HepG2 (cell line): ENCODE data around the gene KRTAP12-4. TPM values are rescaled to one million over a fixed set of nuclear protein-coding genes. Genes with fewer than 3 reads are reported as not detected.

Experiments
- ATAC-seq: fragments of 200-7000 bp; cut with Tn5 transposase; 3 replicates; pipeline ENCODE4 v1.9.1; 2020; ENCODE audit warnings: mild to moderate bottlenecking, moderate library complexity
- BruUV-seq: library from RNA; stranded (reverse); fragments of 400-500 nt; replicated peaks from 2 replicates; lab custom pipeline; 2021; lab: Mats Ljungman, UMichigan
- CTCF ChIA-PET: fragments of 300-600 bp; formaldehyde crosslinking; extraction: SDS; loops from one replicate; lab custom pipeline; 2021; ENCODE audit warnings: low total read pairs, inconsistent platforms, low intra/inter-chr PET ratio; lab: Yijun Ruan, JAX
- POLR2A ChIA-PET: fragments of 350-600 bp; sonication (Branson Sonifier 250); formaldehyde crosslinking; loops from one replicate; lab custom pipeline; 2020; ENCODE audit warnings: antibody characterized with exemption, inconsistent platforms; lab: Yijun Ruan, JAX
- DNase-seq: peaks from one replicate; pipeline ENCODE4 v3.0.0-alpha.2; 2015; ENCODE audit warnings: low spot score
- FAIRE-seq: peaks from 3 replicates; lab custom pipeline; 2011; peaks lifted over from hg19 to GRCh38; lab: Jason Lieb, UNC
- H2AFZ ChIP-seq: one replicate; pipeline ENCODE4 v1.6.1; 2011; ENCODE audit warnings: low read length, inconsistent platforms
- H3K27ac ChIP-seq: fragments of 300-600 bp; 3 replicates; pipeline ENCODE4 v1.8.0; 2011; ENCODE audit warnings: mixed run types, mild to moderate bottlenecking, mixed read lengths, low read length, inconsistent platforms; ENCODE audit not compliant: insufficient read depth; ENCODE audit errors: extremely low read length
- H3K27me3 ChIP-seq, 2 experiments: fragments of 200-600 bp in 1 of 2; 2 replicates in 1 of 2; 3 replicates in 1 of 2; pipeline versions ENCODE4 v1.6.0 to v1.8.0; 2011; ENCODE audit warnings: low read length in 2 of 2, mild to moderate bottlenecking in 2 of 2, moderate library complexity in 2 of 2, inconsistent platforms in 1 of 2; ENCODE audit not compliant: insufficient read depth in 2 of 2, control insufficient read depth in 1 of 2
- H3K36me3 ChIP-seq, 2 experiments: fragments of 200-600 bp in 1 of 2; replicated peaks in 1 of 2; 2 replicates in 1 of 2; 3 replicates in 1 of 2; pipeline versions ENCODE4 v1.5.1 to v1.8.0; 2011; ENCODE audit warnings: low read length in 2 of 2, inconsistent platforms in 1 of 2; ENCODE audit not compliant: insufficient read depth in 2 of 2, control insufficient read depth in 1 of 2
- H3K4me1 ChIP-seq: 2 replicates; pipeline ENCODE4 v1.5.1; 2012; ENCODE audit warnings: low read length, inconsistent platforms; ENCODE audit not compliant: insufficient read depth
- H3K4me2 ChIP-seq: 2 replicates; pipeline ENCODE4 v1.6.0; 2011; ENCODE audit warnings: low read depth, low read length, inconsistent platforms
- H3K4me3 ChIP-seq, 3 experiments: fragments of 200-600 bp in 1 of 3; sonication (generic), shearing (Covaris generic) in 1 of 3; replicated peaks in 1 of 3; 2 replicates each; pipeline ENCODE4 v1.5.1; 2011 to 2016; ENCODE audit warnings: low read length in 3 of 3, inconsistent platforms in 2 of 3, low read depth in 2 of 3, mild to moderate bottlenecking in 2 of 3, control low read depth in 1 of 3, mixed read lengths in 1 of 3; ENCODE audit not compliant: insufficient read depth in 1 of 3
- H3K79me2 ChIP-seq: one replicate; pipeline ENCODE4 v1.6.1; 2011; ENCODE audit warnings: low read length, inconsistent platforms; ENCODE audit not compliant: insufficient read depth
- H3K9ac ChIP-seq: 2 replicates; pipeline ENCODE4 v1.6.0; 2011; ENCODE audit warnings: mild to moderate bottlenecking, low read depth, low read length, inconsistent platforms; ENCODE audit not compliant: insufficient read depth
- H3K9me3 ChIP-seq: 2 replicates; pipeline ENCODE4 v1.5.1; 2012; ENCODE audit warnings: mild to moderate bottlenecking, low read length
- H4K20me1 ChIP-seq: 2 replicates; pipeline ENCODE4 v1.6.0; 2011; ENCODE audit warnings: inconsistent platforms, mild to moderate bottlenecking, low read length, moderate library complexity; ENCODE audit not compliant: insufficient read depth
- CC2D1A ChIP-seq: sonication (generic); formaldehyde crosslinking; IDR thresholded peaks from 2 replicates; pipeline ENCODE4 v1.8.1; 2023; ENCODE audit warnings: mild to moderate bottlenecking, missing genetic modification reagents
- CENPT ChIP-seq: sonication (generic); formaldehyde crosslinking; IDR thresholded peaks from 2 replicates; pipeline ENCODE4 v1.8.0; 2022; ENCODE audit warnings: low read depth, mild to moderate bottlenecking, moderate library complexity, missing genetic modification reagents
- HNRNPH1 ChIP-seq: fragments of 200-400 bp; formaldehyde crosslinking; optimal IDR thresholded peaks from 2 replicates; pipeline ENCODE3; 2017; ENCODE audit warnings: mild to moderate bottlenecking, low read depth, low read length
- IKZF5 ChIP-seq: IDR thresholded peaks from 2 replicates; pipeline ENCODE4 v1.6.1; 2018; ENCODE audit warnings: missing genetic modification reagents, mild to moderate bottlenecking, missing compliant biosample characterization
- JUNB ChIP-seq: sonication (generic); formaldehyde crosslinking; IDR thresholded peaks from 2 replicates; pipeline ENCODE4 v1.8.0; 2022; ENCODE audit warnings: missing genetic modification reagents, mild to moderate bottlenecking, borderline replicate concordance
- SETDB1 ChIP-seq: sonication (generic); formaldehyde crosslinking; IDR thresholded peaks from 2 replicates; pipeline ENCODE4 v1.5.1; 2020; ENCODE audit warnings: missing genetic modification reagents, mild to moderate bottlenecking, borderline replicate concordance
- SSRP1 ChIP-seq: IDR thresholded peaks from 2 replicates; pipeline ENCODE4 v1.6.1; 2016; ENCODE audit warnings: control low read depth
- STAT5B ChIP-seq: sonication (generic); formaldehyde crosslinking; IDR thresholded peaks from 2 replicates; pipeline ENCODE4 v1.4.0; 2020; ENCODE audit warnings: missing genetic modification reagents
- TAF15 ChIP-seq: fragments of 200-400 bp; formaldehyde crosslinking; IDR thresholded peaks from one replicate; pipeline ENCODE4 v1.6.1; 2018; ENCODE audit warnings: mild to moderate bottlenecking, low read depth, low read length; ENCODE audit not compliant: poor library complexity, severe bottlenecking
- THAP9 ChIP-seq: sonication (generic); formaldehyde crosslinking; IDR thresholded peaks from 2 replicates; pipeline ENCODE4; 2020; ENCODE audit warnings: missing genetic modification reagents, mild to moderate bottlenecking, borderline replicate concordance
- TOE1 ChIP-seq: sonication (generic); formaldehyde crosslinking; IDR thresholded peaks from 2 replicates; pipeline ENCODE4 v1.4.0; 2020; ENCODE audit warnings: mild to moderate bottlenecking, missing genetic modification reagents
- ZBTB10 ChIP-seq: sonication (generic); formaldehyde crosslinking; IDR thresholded peaks from 2 replicates; pipeline ENCODE4 v1.4.0; 2020; ENCODE audit warnings: missing genetic modification reagents, borderline replicate concordance
- ZMAT5 ChIP-seq: sonication (generic); formaldehyde crosslinking; IDR thresholded peaks from 2 replicates; pipeline ENCODE4 v1.5.0; 2020; ENCODE audit warnings: mild to moderate bottlenecking, low read depth, missing genetic modification reagents, borderline replicate concordance
- ZNF124 ChIP-seq: sonication (generic); formaldehyde crosslinking; IDR thresholded peaks from 2 replicates; pipeline ENCODE4 v1.4.0; 2020; ENCODE audit warnings: missing genetic modification reagents
- ZNF597 ChIP-seq: sonication (generic); formaldehyde crosslinking; IDR thresholded peaks from 2 replicates; pipeline ENCODE4 v1.5.0; 2020; ENCODE audit warnings: missing genetic modification reagents
- WGBS: methylation state at CpG from one replicate; pipeline ENCODE4 v1.1.6; 2017; ENCODE audit warnings: low lambda C conversion rate; 5-methylcytosine and 5-hydroxymethylcytosine counted together
- in situ Hi-C: cut with HindIII; loops from 2 replicates; pipeline ENCODE4 v1.10.0; 2017; ENCODE audit warnings: low pct_unique_long_range_greater_than_20kb; ENCODE audit not compliant: extremely low pct_ligation_motif_present
- intact Hi-C: fragments of 100-400 bp; cut with micrococcal nuclease; formaldehyde crosslinking; loops from one replicate; pipeline ENCODE4 v1.10.0; 2022; ENCODE audit not compliant: unreplicated experiment
- polyA plus RNA-seq, 8 experiments: library from polyadenylated mRNA; depleted of rRNA in 3 of 8; stranded (reverse) in 7 of 8; unstranded in 1 of 8; fragments of >200 nt; fragmentation: Illumina TruSeq in 4 of 8; extraction: Trizol in 4 of 8; gene quantifications; 2 replicates each; pipeline versions ENCODE4 v1.2.1 to v1.2.3, GENCODE V29; 2011 to 2016; ENCODE audit warnings: low read depth in 4 of 8, missing spikeins in 1 of 8, mixed read lengths in 1 of 8; ENCODE audit not compliant: insufficient read depth in 1 of 8
- total RNA-seq, 5 experiments: library from RNA; depleted of rRNA; stranded (reverse); fragments of >200 nt; fragmentation: Illumina TruSeq; extraction: Trizol; gene quantifications; 2 replicates each; pipeline ENCODE4 v1.2.3, GENCODE V29; 2016; ENCODE audit warnings: low read depth in 1 of 5

Gene KRTAP12-4
- total and polyA plus RNA-seq, 2 of the 13 experiments (the other 11 are each of a cell fraction or from before 2014, with no cell fraction given) = not detected

GRCh38 chr21:44681861-44682579 is 27.6 kb upstream of the KRTAP12-4 start, which contains the start of gene KRTAP12-1:
Gene KRTAP12-1 (minus strand): TSS chr21:44682163. CDS start chr21:44682123, 40 bp downstream.
- CTCF ChIA-PET = no interaction called here
- TF ChIP-seq JUNB (no peak), ZNF124 (CRISPR knock-in tag) (no peak), TOE1 (CRISPR knock-in tag) (no peak), SSRP1 (CRISPR knock-in tag) (no peak), SETDB1 (no peak), CENPT (CRISPR knock-in tag) (no peak), STAT5B (CRISPR knock-in tag) (no peak), CC2D1A (CRISPR knock-in tag) (no peak), ZNF597 (CRISPR knock-in tag) (no peak), IKZF5 (CRISPR knock-in tag) (no peak), ZMAT5 (CRISPR knock-in tag) (no peak), ZBTB10 (CRISPR knock-in tag) (no peak), TAF15 (no peak), THAP9 (CRISPR knock-in tag) (no peak), HNRNPH1 (no peak)

More at GRCh38 chr21:44681861-44682579, 27.6 kb upstream of the KRTAP12-4 start, which contains the start of gene KRTAP12-1:
- H3K4me1 ChIP-seq = no peaks in the 10 kb centered on the region
- in situ Hi-C loops (no loop called here), intact Hi-C loops (no loop called here)
- no peaks in the 10 kb centered on the region for H3K79me2 ChIP-seq
- H2AFZ ChIP-seq = no peak within 1 kb of the TSS
- POLR2A ChIA-PET = no interaction called here
- no peak within 1 kb of the TSS for H3K4me2 ChIP-seq
- no peaks in the 10 kb centered on the region for H3K36me3 ChIP-seq
- no peak within 1 kb of the TSS for H3K27ac ChIP-seq
- H3K4me3 ChIP-seq = no peak within 1 kb of the TSS
- no TSS peak for BruUV-seq
- DNase-seq = no peak
- ATAC-seq = no peak
- H3K27me3 ChIP-seq = peaks cover under 1 to 28% of the 10 kb centered on the region in 2 experiments; a peak in 4 of 5 replicates
- H4K20me1 ChIP-seq = no peaks in the 10 kb centered on the region
- H3K9me3 ChIP-seq = no peaks in the 10 kb centered on the region
- 32% methylated on average over 6 of the region's 23 CpGs for WGBS
- no peak for FAIRE-seq
- H3K9ac ChIP-seq = no peak within 1 kb of the TSS
